Measurements from ENCODE around the gene SPRTN. TPM values are rescaled to one million over a fixed set of nuclear protein-coding genes. Genes with fewer than 3 reads are reported as not detected.

SPRTN gene
- total RNA-seq, 4 donors from 2014 or later = 12.1 to 33.4 (median 16.7) TPM

DNA sequence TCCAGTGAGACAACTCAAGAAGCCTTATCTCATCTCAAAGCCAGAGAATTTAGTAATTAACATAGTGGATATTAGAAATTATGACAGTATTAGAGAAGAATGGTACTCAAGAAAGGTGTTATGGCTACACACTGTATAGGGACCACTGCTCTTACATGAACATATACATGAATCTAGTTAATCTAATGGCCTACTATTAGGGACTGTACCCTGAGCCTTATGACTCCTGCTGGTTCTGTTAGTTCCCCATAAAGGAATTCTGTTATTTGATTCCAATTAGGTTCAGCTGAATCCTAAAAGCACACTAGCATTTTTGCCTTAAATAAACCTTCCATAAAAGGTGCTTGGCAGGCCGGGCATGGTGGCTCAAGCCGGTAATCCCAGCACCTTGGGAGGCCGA, 44.3 kb downstream of the SPRTN start:
- DNase-seq (ENCODE audit: low spot score in 2 of 2) = no peak
- no peak for TF ChIP-seq CTCF (IDR thresholded peaks at IDR 0.05)
- TF ChIP-seq EP300 (IDR thresholded peaks at IDR 0.05) = no peak
- TF ChIP-seq POLR2A (IDR thresholded peaks at IDR 0.05) = no peak
- Histone ChIP-seq H3K9me3 (no peaks in the 10 kb centered on the region), H3K36me3 (no peaks in the 10 kb centered on the region), H3K27me3 (no peaks in the 10 kb centered on the region), H3K4me3 (no peak overlapping the region), H3K4me1 (peaks cover 0 to 58% (median 6%) of the 10 kb centered on the region in 4 donors), H3K27ac (no peak overlapping the region)
- WGBS, 2 donors = 89 to 90% methylated on average over 3 of the region's 3 CpGs

DNA sequence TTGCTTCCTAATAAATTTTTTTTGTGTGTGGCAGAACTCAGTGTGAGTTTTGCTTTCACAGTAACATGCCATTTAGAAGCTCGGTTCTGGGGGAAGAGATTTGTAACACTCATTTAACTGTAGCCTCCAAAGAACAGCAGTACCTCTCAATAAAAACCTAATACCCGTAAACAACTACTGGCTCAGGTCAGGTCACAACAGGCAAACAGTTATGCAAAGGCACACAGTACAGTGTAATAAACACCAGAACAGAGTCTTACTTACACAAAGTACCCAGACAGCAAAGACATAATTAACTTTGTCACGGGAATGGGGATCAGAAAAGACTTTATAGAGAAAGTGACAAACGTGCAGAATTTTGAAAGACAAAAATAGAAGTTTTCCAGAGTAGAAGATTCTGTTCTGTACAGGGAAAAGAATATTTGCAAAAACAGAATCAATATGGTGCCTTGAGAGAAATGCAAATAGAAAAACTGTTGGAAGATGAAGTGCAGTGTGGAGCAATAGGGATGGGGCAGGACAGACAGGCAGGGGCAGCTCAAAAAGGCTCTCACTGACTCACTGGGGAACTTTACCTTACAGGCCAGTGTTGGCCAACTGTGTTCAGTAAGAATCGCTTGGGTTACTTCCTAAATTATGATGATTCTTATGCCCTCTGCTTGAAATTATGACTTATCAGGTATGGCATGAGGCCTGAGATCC, 45.2 kb downstream of the SPRTN start:
- Histone ChIP-seq H3K27me3 (no peaks in the 10 kb centered on the region), H3K4me1 (peaks cover 0 to 55% (median 4%) of the 10 kb centered on the region in 4 donors), H3K27ac (no peak overlapping the region), H3K9me3 (no peaks in the 10 kb centered on the region), H3K4me3 (no peak overlapping the region), H3K36me3 (no peaks in the 10 kb centered on the region)
- TF ChIP-seq POLR2A (IDR thresholded peaks at IDR 0.05) = no peak
- no peak for TF ChIP-seq EP300 (IDR thresholded peaks at IDR 0.05)
- TF ChIP-seq CTCF (IDR thresholded peaks at IDR 0.05) = no peak
- DNase-seq (ENCODE audit: low spot score in 2 of 2) = no peak
- WGBS, 2 donors = 44 to 48% methylated on average over 5 of the region's 5 CpGs

GRCh38 chr1:231384696-231385415, 46.8 kb downstream of the SPRTN start:
- no peak for DNase-seq (ENCODE audit: low spot score in 2 of 2)
- Histone ChIP-seq H3K27ac (no peak overlapping the region), H3K36me3 (no peaks in the 10 kb centered on the region), H3K27me3 (no peaks in the 10 kb centered on the region), H3K9me3 (no peaks in the 10 kb centered on the region), H3K4me3 (no peak overlapping the region), H3K4me1 (peaks cover 0 to 48% (median 4%) of the 10 kb centered on the region in 4 donors)
- WGBS, 2 donors = 84 to 86% methylated on average over 6 of the region's 6 CpGs
- no peak for TF ChIP-seq CTCF (IDR thresholded peaks at IDR 0.05)
- no peak for TF ChIP-seq POLR2A (IDR thresholded peaks at IDR 0.05)
- no peak for TF ChIP-seq EP300 (IDR thresholded peaks at IDR 0.05)

DNA sequence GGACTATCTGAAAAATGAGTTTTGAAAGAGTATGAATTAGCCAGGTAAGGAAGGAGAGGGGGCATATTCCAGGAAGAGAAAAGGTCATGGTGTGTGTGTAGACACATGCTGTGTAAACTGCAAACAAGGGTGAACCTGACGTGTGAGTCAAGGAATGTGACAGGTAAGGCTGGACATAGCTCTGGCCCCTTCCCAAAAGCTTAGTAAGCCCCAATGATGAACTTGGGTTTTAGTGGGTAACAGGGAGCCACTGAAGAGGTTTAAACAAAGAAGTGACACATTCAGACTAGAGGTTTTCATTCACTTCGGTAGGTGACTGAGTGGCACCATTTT, 47.3 kb downstream of the SPRTN start:
- WGBS, 2 donors = 87 to 96% methylated on average over 2 of the region's 2 CpGs
- no peak for DNase-seq (ENCODE audit: low spot score in 2 of 2)

More for the DNA sequence above, 47.3 kb downstream of the SPRTN start:
- Histone ChIP-seq H3K4me3 (no peak overlapping the region), H3K27me3 (no peaks in the 10 kb centered on the region), H3K4me1 (peaks cover 0 to 47% (median 4%) of the 10 kb centered on the region in 4 donors), H3K36me3 (no peaks in the 10 kb centered on the region), H3K9me3 (no peaks in the 10 kb centered on the region), H3K27ac (no peak overlapping the region)
- TF ChIP-seq EP300 (IDR thresholded peaks at IDR 0.05) (no peak), CTCF (IDR thresholded peaks at IDR 0.05) (no peak), POLR2A (IDR thresholded peaks at IDR 0.05) (no peak)

All from tibial nerve (tissue), 4 donors.